GM23248 (cell line): Measurements from ENCODE around the gene ZMYND19.

Experiments
- EZH2 ChIP-seq: fragments of 200-600 bp; sonication (generic); IDR thresholded peaks from 2 replicates; pipeline ENCODE4 v1.6.1; 2018; ENCODE audit warnings: antibody characterized with exemption, mild to moderate bottlenecking; ENCODE audit not compliant: insufficient read depth, poor library complexity, severe bottlenecking
- EZH2phosphoT487 ChIP-seq: fragments of 200-600 bp; sonication (generic); IDR thresholded peaks from 2 replicates; pipeline ENCODE4 v1.6.1; 2018; ENCODE audit warnings: antibody characterized with exemption, moderate library complexity, mild to moderate bottlenecking, low read depth; ENCODE audit not compliant: insufficient read depth

DNA sequence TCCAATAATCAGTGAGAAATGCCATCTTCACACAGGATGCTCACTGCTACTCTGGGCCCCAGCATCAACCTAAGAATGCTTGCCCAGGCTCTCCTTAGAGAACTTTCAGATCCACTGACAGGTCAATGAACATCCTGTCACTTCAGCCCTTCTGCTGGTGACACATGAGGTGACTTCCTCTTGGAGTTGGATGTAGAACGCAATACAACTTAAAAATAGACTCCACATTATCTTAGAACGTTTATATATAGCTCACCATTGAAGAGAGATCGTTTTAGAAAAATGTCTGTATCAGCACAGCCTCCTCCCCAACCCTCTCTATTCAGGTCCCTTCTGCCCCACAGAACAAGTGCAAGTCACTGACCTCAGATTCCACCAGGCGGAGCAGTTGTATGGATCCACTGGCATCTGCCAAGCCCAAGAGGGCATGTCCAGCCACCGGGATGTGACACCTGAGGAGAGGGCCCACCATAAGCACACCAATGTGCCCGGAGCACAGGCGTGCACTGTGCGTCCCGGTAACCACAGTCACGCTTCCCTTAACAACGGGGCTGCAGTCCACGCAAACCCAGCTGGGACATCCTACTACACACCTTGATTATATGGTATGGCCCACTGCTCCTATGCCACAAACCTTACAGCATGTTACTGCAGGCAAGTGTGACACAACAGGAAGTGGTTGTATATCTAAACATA, 14.4 kb downstream of the ZMYND19 start:
- TF ChIP-seq EZH2phosphoT487 = no peak
- no peak for TF ChIP-seq EZH2
